GM12874 (cell line): ENCODE measurements around the gene ITGBL1.

Source experiments
- TF ChIP-seq, protein P1 (sequence below): IDR thresholded peaks from 2 replicates; pipeline ENCODE4 v1.5.1; 2011; ENCODE audit warnings: low read depth, mild to moderate bottlenecking, control low read depth, low read length, moderate library complexity; ENCODE audit not compliant: insufficient read depth

ITGBL1 gene, protein sequence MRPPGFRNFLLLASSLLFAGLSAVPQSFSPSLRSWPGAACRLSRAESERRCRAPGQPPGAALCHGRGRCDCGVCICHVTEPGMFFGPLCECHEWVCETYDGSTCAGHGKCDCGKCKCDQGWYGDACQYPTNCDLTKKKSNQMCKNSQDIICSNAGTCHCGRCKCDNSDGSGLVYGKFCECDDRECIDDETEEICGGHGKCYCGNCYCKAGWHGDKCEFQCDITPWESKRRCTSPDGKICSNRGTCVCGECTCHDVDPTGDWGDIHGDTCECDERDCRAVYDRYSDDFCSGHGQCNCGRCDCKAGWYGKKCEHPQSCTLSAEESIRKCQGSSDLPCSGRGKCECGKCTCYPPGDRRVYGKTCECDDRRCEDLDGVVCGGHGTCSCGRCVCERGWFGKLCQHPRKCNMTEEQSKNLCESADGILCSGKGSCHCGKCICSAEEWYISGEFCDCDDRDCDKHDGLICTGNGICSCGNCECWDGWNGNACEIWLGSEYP

DNA sequence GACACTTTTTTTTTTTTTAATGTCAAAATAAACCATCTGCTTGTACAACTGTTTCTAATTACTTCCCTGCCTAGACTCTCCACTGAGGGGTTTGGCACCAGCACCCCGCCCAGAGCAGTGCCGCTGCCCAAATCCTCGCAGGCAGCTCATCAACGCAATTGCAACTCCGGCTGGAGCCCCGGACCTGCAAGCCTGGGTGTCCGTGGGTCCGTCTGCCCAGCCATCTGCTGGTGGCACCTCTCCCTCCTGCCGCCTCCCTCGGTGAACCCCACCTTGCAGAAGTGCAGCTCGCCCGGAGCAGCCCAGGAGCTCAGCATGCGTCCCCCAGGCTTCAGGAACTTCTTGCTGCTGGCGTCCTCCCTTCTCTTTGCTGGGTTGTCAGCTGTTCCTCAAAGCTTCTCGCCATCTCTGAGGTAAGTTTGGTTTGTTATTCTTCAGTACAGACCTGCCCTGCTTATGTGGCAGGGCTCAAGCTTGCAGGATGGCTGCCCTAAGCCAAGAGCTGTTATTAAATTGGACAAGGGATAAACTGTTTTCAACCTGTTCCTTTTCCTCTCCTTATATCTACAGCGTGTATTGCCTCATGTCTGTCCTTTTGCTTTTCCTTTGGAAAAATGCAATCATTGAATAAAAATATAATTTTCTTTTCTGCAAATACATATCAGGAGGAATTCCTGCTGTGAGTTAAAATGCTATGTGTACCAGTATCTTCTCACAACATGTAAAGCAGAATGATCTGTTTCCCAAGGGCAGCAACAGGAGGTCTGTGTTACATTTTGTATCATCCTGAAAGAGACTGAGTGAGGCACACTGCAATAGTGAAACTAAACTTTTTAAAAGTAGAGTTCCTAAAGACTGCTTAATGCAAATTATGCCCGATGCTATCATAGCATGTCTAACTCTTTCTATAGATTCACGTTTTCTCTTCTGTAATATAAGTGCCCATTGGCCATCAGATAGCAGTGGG is at the start of gene ITGBL1:
Gene ITGBL1, plus strand, starts transcription at position 157 of the 967 bp plus-strand sequence. Its CDS starts 159 bp downstream, at position 316.
- TF ChIP-seq, protein P1, sequence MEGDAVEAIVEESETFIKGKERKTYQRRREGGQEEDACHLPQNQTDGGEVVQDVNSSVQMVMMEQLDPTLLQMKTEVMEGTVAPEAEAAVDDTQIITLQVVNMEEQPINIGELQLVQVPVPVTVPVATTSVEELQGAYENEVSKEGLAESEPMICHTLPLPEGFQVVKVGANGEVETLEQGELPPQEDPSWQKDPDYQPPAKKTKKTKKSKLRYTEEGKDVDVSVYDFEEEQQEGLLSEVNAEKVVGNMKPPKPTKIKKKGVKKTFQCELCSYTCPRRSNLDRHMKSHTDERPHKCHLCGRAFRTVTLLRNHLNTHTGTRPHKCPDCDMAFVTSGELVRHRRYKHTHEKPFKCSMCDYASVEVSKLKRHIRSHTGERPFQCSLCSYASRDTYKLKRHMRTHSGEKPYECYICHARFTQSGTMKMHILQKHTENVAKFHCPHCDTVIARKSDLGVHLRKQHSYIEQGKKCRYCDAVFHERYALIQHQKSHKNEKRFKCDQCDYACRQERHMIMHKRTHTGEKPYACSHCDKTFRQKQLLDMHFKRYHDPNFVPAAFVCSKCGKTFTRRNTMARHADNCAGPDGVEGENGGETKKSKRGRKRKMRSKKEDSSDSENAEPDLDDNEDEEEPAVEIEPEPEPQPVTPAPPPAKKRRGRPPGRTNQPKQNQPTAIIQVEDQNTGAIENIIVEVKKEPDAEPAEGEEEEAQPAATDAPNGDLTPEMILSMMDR, result no peak

GRCh38 chr13:101406791-101407190 is 45.7 kb upstream of the ITGBL1 start:
- TF ChIP-seq, protein P1, result no peak

- TF ChIP-seq, protein P1, result no peak
These were observed 44.3 kb upstream of the ITGBL1 start for GRCh38 chr13:101408154-101408553.

- TF ChIP-seq, protein P1, result no peak
These were observed 43.4 kb upstream of the ITGBL1 start for GRCh38 chr13:101408992-101409656.

DNA sequence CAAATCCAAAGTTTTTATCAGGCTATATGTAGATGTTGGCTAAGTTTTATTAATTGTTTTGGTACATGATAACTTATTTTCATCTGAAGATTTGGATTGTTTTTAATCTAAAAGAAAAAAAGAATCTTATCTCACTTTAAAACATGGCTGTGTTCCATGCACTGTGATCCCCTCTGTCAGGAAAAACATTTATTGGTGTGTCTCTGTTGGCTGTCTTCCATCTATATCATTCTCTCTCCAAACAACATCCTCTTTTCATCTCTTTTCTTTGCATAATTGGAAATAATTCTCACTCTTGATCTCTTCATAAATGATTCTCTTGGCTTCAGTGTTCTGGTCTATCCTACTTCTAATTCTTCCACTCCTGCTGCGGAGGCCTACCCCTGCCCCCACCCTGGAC is 40.4 kb upstream of the ITGBL1 start:
- TF ChIP-seq, protein P1, result no peak

DNA sequence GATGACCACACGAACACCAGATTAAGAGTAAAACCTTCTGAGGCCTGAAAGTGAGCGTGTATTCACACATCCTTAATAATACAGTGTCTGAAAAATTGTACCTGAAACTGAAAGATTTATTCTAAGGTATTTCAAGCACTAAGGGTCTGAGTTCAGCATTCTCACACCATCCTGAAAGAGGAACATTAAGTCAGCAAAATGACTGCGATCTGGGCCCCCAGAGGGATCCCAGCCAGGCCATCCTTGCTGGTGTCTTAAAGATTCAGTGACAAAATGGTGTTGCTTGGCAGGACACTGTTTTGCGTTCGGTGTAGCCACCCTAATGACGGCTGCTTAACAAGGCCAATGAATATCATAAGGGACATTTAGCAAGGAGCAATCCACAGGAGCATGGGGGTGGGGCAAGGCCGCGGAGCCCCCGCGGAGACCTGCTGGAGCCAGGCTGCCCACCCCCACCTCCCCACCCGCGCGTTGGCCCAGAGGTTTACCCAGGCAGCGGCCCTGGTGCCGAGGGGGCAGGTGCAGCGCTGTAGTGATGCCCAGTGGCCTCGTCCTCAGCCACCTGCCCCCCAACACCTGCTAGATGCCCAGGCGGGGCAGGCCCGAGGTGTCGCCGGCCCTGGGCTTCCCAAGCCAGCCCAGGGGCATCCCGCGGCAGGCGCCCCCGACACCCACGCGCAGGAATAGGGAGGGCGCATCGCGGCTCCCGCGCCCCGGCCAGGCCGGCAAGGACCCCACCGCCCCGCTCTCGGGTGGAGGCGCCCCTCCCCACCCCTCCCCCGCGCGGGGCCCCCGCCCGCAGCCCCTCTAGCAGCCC is 36.9 kb upstream of the ITGBL1 start:
- TF ChIP-seq, protein P1, result no peak
